Osteoblast (primary cell): ENCODE measurements around the gene LAG3. TPM values are rescaled to one million over a fixed set of nuclear protein-coding genes. Genes with fewer than 3 reads are reported as not detected.

Experiments
- DNase-seq: peaks from one replicate; pipeline ENCODE4 v3.0.0; 2011; ENCODE audit warnings: low spot score, mixed read lengths; ENCODE audit not compliant: insufficient read length; ENCODE audit errors: missing footprints
- H2AFZ ChIP-seq: 2 replicates; pipeline ENCODE4 v1.6.0; 2011; ENCODE audit warnings: mild to moderate bottlenecking, low read length
- H3K27ac ChIP-seq: 2 replicates; pipeline ENCODE4 v1.5.1; 2011; ENCODE audit warnings: mild to moderate bottlenecking, low read depth, low read length, moderate library complexity
- H3K27me3 ChIP-seq: 2 replicates; pipeline ENCODE4 v1.6.0; 2012; ENCODE audit warnings: mild to moderate bottlenecking, control low read depth, inconsistent platforms, low read length, moderate library complexity; ENCODE audit not compliant: insufficient read depth
- H3K36me3 ChIP-seq: 2 replicates; pipeline ENCODE4 v1.5.1; 2011; ENCODE audit warnings: mild to moderate bottlenecking, low read length, control low read depth, moderate library complexity; ENCODE audit not compliant: insufficient read depth
- H3K4me1 ChIP-seq: 2 replicates; pipeline ENCODE4 v1.5.1; 2011; ENCODE audit warnings: mild to moderate bottlenecking, low read length, control low read depth, moderate library complexity; ENCODE audit not compliant: insufficient read depth
- H3K4me2 ChIP-seq: 2 replicates; pipeline ENCODE4 v1.6.0; 2011; ENCODE audit warnings: mild to moderate bottlenecking, low read length; ENCODE audit not compliant: insufficient read depth
- H3K4me3 ChIP-seq: fragments of 200-600 bp; sonication (generic); 3 replicates; pipeline ENCODE4 v1.5.1; 2012; ENCODE audit warnings: mild to moderate bottlenecking, low read length, inconsistent platforms; ENCODE audit not compliant: insufficient read depth
- H3K79me2 ChIP-seq: 2 replicates; pipeline ENCODE4 v1.6.0; 2012; ENCODE audit warnings: mild to moderate bottlenecking, low read length, control low read depth, inconsistent platforms; ENCODE audit not compliant: insufficient read depth
- H3K9me3 ChIP-seq: 2 replicates; pipeline ENCODE4 v1.5.1; 2011; ENCODE audit warnings: low read depth, low read length, control low read depth
- H4K20me1 ChIP-seq: 2 replicates; pipeline ENCODE4 v1.6.0; 2012; ENCODE audit warnings: mild to moderate bottlenecking, low read length, control low read depth; ENCODE audit not compliant: insufficient read depth
- total RNA-seq: library from RNA; depleted of rRNA; stranded (reverse); fragments of >200 nt; gene quantifications from 2 replicates; pipeline ENCODE4 v1.2.3, GENCODE V29; 2012
- TF ChIP-seq, protein P1 (sequence below): IDR thresholded peaks from 2 replicates; pipeline ENCODE4 v1.5.1; 2011; ENCODE audit warnings: mild to moderate bottlenecking, low read depth, low read length, moderate library complexity; ENCODE audit errors: extremely low read depth

LAG3 gene
- total RNA-seq, 1 donor: not detected

DNA sequence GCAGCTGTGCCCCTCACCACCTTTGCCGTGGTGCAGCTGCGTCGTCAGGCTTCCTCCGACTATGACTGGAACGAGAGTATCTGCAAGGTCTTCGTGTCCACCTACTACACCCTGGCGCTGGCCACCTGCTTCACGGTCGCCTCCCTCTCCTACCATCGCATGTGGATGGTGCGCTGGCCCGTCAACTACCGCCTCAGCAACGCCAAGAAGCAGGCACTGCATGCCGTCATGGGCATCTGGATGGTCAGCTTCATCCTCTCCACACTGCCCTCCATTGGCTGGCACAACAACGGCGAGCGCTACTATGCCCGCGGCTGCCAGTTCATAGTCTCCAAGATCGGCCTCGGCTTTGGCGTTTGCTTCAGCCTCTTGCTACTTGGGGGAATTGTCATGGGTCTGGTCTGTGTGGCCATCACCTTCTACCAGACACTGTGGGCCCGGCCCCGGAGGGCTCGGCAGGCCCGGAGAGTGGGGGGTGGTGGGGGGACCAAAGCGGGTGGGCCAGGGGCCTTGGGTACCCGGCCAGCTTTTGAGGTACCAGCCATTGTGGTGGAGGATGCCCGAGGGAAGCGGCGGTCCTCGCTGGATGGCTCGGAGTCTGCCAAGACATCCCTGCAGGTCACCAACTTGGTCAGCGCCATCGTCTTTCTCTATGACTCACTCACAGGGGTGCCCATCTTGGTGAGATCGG is 51.9 kb downstream of the LAG3 start:
- Histone ChIP-seq H2AFZ (no peak overlapping the region), H3K4me2 (peak overlapping the region; percentile 76), H3K9me3 (no peaks in the 10 kb centered on the region), H3K4me3 (no peak overlapping the region), H3K36me3 (no peaks in the 10 kb centered on the region), H3K27ac (no peak overlapping the region), H3K4me1 (peaks cover 17% of the 10 kb centered on the region), H3K79me2 (peaks cover 17% of the 10 kb centered on the region), H3K27me3 (peaks cover 9% of the 10 kb centered on the region), H4K20me1 (peaks cover 7% of the 10 kb centered on the region)
- peak; percentile 88 for DNase-seq
- TF ChIP-seq, protein P1, sequence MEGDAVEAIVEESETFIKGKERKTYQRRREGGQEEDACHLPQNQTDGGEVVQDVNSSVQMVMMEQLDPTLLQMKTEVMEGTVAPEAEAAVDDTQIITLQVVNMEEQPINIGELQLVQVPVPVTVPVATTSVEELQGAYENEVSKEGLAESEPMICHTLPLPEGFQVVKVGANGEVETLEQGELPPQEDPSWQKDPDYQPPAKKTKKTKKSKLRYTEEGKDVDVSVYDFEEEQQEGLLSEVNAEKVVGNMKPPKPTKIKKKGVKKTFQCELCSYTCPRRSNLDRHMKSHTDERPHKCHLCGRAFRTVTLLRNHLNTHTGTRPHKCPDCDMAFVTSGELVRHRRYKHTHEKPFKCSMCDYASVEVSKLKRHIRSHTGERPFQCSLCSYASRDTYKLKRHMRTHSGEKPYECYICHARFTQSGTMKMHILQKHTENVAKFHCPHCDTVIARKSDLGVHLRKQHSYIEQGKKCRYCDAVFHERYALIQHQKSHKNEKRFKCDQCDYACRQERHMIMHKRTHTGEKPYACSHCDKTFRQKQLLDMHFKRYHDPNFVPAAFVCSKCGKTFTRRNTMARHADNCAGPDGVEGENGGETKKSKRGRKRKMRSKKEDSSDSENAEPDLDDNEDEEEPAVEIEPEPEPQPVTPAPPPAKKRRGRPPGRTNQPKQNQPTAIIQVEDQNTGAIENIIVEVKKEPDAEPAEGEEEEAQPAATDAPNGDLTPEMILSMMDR: no peak

DNA sequence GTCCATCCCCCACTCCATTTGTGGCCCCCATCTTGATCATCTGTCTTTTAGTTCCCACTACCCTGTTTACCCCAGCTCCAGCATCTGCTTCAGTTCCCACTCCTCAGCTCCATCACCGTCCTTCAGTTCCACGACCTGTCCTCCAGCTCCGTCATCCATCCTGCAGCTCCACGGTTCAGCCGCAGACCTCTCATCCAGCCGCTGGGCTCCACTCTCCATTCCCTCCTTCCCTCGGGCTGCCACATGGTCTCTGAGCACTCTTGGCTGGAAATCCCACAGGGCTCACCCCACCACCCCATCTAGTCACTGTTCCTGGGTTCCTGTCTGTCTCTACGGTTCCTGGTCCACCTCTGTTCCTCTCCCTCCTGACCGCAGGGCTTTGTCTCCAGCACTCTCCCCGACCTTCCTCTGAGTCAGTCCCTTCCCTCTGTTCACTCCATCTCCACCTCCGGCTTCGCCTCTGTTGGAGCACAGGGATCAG is 52.6 kb downstream of the LAG3 start:
- Histone ChIP-seq H3K4me3 (peak overlapping the region; percentile 60), H2AFZ (peak overlapping the region; percentile 55), H3K27ac (no peak overlapping the region), H4K20me1 (peaks cover 6% of the 10 kb centered on the region), H3K9me3 (no peaks in the 10 kb centered on the region), H3K4me2 (peak overlapping the region; percentile 76), H3K4me1 (peaks cover 24% of the 10 kb centered on the region), H3K79me2 (peaks cover 24% of the 10 kb centered on the region), H3K27me3 (peaks cover 9% of the 10 kb centered on the region), H3K36me3 (no peaks in the 10 kb centered on the region)
- DNase-seq: peak; percentile 91
- TF ChIP-seq, protein P1: no peak

DNA sequence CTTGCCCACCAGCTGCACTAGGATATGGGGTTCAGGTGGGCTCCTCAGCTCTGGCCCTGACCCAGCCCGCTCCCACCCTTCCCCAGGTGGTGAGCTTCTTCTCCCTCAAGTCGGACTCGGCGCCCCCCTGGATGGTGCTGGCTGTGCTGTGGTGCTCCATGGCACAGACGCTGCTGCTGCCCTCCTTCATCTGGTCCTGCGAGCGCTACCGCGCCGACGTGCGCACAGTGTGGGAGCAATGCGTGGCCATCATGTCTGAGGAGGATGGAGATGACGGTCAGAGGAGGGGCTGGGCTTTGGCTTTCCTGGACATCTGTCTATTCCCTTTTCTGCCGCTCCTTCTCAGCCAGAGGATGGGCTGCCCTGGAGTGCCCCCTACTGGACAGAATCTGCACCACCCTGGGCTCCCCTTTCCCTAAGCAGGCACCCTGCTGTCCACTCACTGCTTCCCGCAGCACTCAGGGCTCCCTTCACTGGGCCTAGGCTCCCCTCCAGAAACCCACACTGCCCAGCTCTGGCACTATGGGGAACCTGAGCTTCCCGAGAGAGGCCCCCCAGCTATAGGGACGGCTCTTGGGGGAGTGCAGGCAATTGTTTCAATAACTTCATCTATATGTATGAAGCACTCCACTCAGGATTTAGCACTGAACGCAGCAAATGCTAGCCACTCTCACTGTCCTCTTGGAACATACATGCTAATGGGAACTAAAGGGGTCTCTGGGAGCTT is 53.2 kb downstream of the LAG3 start:
- Histone ChIP-seq H3K27ac (no peak overlapping the region), H3K4me2 (peak overlapping the region; percentile 76), H3K36me3 (peaks cover under 1% of the 10 kb centered on the region), H2AFZ (peak overlapping the region; percentile 55), H3K4me3 (peak overlapping the region; percentile 60), H3K4me1 (peaks cover 26% of the 10 kb centered on the region), H3K79me2 (peaks cover 30% of the 10 kb centered on the region), H3K27me3 (peaks cover 9% of the 10 kb centered on the region), H3K9me3 (no peaks in the 10 kb centered on the region), H4K20me1 (peaks cover 3% of the 10 kb centered on the region)
- DNase-seq: peak; percentile 100
- TF ChIP-seq, protein P1: peak; percentile 97
